Measurements from ENCODE around the gene LMOD2. TPM values are rescaled to one million over a fixed set of nuclear protein-coding genes. Genes with fewer than 3 reads are reported as not detected.
"Not testable (repeated sequence)": the region's sequence is repeated elsewhere in the genome, so short reads cannot be mapped to it uniquely, and the experiment has no call there.

Gene LMOD2
- total RNA-seq, 1 donor from 2014 or later = not detected

DNA sequence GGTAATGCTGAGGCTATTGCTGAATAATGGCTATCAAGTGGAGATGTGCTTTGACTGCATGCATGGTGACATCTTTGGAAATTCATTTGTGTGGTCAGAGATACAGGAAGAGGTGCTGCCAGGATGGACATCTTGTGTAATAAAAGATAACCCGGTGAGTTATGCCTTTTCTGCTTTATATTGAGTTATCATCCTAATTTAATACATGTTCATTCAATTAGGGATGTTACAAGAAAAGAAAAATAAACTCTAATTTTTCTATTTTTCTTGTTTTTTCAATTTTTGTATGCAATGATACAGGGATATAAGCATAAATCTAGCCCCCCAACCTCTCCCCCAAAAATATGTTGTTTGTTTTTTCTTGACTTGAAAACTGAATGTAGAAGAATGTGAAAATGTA is 26.4 kb upstream of the LMOD2 start:
- no peak for DNase-seq (ENCODE audit: low spot score)
- Mint-ChIP-seq H3K27ac (no peak overlapping the region), H3K36me3 (ENCODE audit: low read depth) (no peaks in the 10 kb centered on the region), H3K4me1 (ENCODE audit: low read depth) (peaks cover 3% of the 10 kb centered on the region), H3K4me3 (ENCODE audit: low read depth) (no peak overlapping the region), H3K27me3 (ENCODE audit: low read depth) (peaks cover 2% of the 10 kb centered on the region), H3K9me3 (no peaks in the 10 kb centered on the region)
- intact Hi-C loops (cut with micrococcal nuclease) = no loop called here

DNA sequence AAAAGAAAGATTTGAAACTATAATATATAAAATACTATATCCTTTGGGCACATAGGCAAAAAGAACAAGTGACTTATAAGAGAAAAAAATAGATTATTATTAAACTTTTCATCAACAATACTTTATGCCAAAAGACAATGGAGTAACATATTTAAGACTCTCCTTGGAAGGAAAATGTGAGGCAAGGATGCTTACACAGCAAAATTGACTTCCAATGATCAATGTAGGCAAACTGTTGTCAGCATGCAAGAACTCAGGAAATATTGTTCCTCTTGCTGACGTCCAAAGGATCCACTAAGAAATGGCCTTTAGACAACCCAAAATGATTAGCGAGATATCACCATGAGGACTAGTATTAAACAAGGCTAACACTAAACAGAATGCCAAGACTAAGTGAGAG is 22.9 kb upstream of the LMOD2 start:
- intact Hi-C loops (cut with micrococcal nuclease) = no loop called here
- Mint-ChIP-seq H3K27ac (no peak overlapping the region), H3K4me3 (ENCODE audit: low read depth) (no peak overlapping the region), H3K27me3 (ENCODE audit: low read depth) (peaks cover 10% of the 10 kb centered on the region), H3K9me3 (no peaks in the 10 kb centered on the region), H3K4me1 (ENCODE audit: low read depth) (no peaks in the 10 kb centered on the region), H3K36me3 (ENCODE audit: low read depth) (no peaks in the 10 kb centered on the region)
- DNase-seq (ENCODE audit: low spot score) = no peak

DNA sequence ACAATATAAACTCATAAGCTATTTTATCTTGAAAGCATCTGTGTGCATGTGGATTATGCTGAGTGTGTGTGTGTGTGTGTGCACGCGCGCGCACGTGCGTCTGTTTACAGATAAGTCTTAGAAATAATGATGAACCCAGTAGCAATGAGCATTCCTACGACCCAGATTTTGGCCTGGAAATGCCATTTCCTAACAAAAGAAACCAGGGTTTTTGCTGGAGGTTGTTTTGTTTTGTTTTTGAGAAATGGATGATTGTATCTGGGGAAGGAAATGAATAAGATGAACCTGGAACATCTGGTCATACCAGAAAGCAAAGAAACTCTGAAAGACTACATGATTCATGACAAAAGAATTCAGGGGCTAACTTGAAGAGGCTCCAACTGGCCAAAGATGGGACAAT is 22.1 kb upstream of the LMOD2 start:
- no peak overlapping the region for H3K27ac Mint-ChIP-seq
- H3K27me3 Mint-ChIP-seq (ENCODE audit: low read depth) = peaks cover 9% of the 10 kb centered on the region
- no peak overlapping the region for H3K4me3 Mint-ChIP-seq (ENCODE audit: low read depth)
- no peaks in the 10 kb centered on the region for H3K36me3 Mint-ChIP-seq (ENCODE audit: low read depth)
- no peaks in the 10 kb centered on the region for H3K9me3 Mint-ChIP-seq
- no peak for DNase-seq (ENCODE audit: low spot score)
- intact Hi-C loops (cut with micrococcal nuclease) = no loop called here
- H3K4me1 Mint-ChIP-seq (ENCODE audit: low read depth) = no peaks in the 10 kb centered on the region

DNA sequence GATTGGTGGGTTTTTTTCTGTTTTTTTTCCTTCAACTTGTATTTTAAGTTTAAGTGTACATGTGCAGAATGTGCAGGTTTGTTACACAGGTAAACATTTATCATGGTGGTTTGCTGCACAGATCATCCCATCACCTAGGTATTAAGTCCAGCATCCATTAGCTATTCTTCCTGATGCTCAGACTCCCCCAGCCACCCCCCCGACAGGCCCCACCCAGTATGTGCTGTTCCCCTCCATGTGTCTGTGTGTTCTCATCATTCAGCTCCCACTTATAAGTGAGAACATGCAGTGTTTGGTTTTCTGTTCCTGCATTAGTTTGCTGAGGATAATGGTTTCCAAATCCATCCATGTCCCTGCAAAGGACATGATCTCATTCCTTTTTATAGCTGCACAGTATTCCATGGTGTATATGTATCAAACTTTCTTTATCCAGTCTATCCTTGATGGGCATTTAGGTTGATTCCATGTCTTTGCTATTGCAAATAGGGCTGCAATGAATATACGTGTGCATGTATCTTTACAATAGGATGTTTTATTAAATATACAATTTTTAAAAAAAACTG is 21.6 kb upstream of the LMOD2 start:
- intact Hi-C loops (cut with micrococcal nuclease); H3K4me1 Mint-ChIP-seq (ENCODE audit: low read depth): not testable (repeated sequence)

DNA sequence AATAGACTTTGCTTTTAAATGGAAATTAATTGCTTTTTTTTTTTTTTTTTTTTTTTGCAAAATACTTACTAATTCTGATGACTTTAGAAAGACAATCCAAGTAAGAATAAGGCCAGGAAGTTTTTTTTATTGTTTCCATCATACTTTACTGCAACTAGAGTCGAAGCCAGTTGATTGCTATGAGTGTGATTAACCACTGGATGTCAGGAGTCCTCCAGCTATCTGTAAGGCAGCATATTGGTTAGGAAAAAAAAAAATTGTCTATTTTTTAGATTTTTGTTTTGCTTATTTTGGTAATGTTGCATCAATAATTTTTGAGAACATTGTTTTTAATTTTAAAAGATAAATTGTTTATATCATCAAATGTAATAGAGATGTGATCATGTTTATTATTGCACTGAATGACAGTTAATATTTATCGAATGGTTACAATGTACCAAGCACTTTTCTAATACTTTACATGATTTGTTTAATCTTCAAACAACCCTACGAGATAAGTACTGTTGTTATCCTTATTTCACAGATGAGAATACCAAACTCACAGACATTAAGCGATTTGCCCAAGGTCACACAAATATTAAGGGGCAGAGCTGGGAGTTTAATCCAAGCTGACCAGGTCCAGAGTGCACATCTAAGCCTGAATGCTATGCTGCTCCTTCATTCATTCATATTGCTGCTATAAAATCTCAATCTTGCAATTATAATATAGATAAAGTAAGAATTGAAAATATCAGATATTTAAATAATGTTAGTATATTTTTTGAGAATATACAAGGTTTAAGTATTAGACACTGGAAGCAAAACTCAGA is 19.9 kb upstream of the LMOD2 start:
- DNase-seq (ENCODE audit: low spot score) = no peak
- no peaks in the 10 kb centered on the region for H3K36me3 Mint-ChIP-seq (ENCODE audit: low read depth)
- peaks cover 10% of the 10 kb centered on the region for H3K27me3 Mint-ChIP-seq (ENCODE audit: low read depth)
- H3K4me1 Mint-ChIP-seq (ENCODE audit: low read depth) = no peaks in the 10 kb centered on the region
- H3K4me3 Mint-ChIP-seq (ENCODE audit: low read depth) = no peak overlapping the region
- no peaks in the 10 kb centered on the region for H3K9me3 Mint-ChIP-seq
- no peak overlapping the region for H3K27ac Mint-ChIP-seq
- intact Hi-C loops (cut with micrococcal nuclease) = loop anchor here (5.0 kb wide), 1 partner anchor 232 kb away; no protein-coding TSS in a partner anchor

More for the DNA sequence above, 21.6 kb upstream of the LMOD2 start:
- not testable (repeated sequence) for H3K9me3 Mint-ChIP-seq; H3K4me3 Mint-ChIP-seq (ENCODE audit: low read depth); H3K36me3 Mint-ChIP-seq (ENCODE audit: low read depth); H3K27ac Mint-ChIP-seq; DNase-seq (ENCODE audit: low spot score)
- peaks cover 10% of the 10 kb centered on the region for H3K27me3 Mint-ChIP-seq (ENCODE audit: low read depth)

DNA sequence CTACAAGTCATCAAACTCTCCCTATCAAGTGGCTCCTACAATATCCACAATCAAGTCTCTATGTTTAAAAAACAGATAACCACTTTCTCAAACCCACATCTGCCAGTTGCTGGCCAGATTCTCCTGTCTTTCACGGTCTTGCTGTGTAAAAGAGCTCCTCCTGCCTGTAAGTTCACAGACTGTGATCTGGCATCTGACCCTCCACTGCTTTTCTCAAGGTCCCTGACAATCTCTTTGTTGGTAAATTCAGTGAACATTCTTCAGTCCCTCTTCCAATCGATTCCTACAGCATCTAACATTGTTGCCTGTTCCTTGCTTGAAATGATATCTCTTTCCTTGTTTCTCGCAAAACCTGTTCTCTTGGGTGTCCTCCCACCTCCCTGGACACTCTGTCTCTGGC is 18.5 kb upstream of the LMOD2 start:
- Mint-ChIP-seq H3K9me3 (no peaks in the 10 kb centered on the region), H3K27me3 (ENCODE audit: low read depth) (peaks cover 13% of the 10 kb centered on the region), H3K4me3 (ENCODE audit: low read depth) (no peak overlapping the region), H3K27ac (no peak overlapping the region), H3K4me1 (ENCODE audit: low read depth) (no peaks in the 10 kb centered on the region), H3K36me3 (ENCODE audit: low read depth) (no peaks in the 10 kb centered on the region)
- DNase-seq (ENCODE audit: low spot score) = no peak
- intact Hi-C loops (cut with micrococcal nuclease) = loop anchor here (5.0 kb wide), 1 partner anchor 230 kb away; no protein-coding TSS in a partner anchor

DNA sequence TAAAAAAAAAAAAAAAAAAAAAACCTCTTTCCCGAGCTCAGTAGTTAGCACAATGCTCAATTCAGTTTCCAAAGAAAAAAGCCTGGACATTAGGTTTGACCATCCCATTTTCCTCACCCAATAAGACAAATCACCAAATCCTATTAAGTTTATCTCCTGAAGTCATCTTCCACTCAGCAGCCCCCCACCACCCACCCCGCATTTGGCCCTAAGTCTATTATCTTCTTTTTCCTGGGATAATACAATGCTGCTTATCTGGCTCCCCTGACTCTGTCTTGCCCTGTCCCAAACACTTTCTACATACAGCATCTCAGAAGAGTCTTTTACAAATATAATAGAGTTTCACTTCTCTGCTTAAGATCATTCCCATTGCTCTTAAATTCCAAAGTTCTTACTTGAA is 17.8 kb upstream of the LMOD2 start:
- Mint-ChIP-seq H3K4me1 (ENCODE audit: low read depth) (no peaks in the 10 kb centered on the region), H3K36me3 (ENCODE audit: low read depth) (no peaks in the 10 kb centered on the region), H3K9me3 (no peaks in the 10 kb centered on the region), H3K4me3 (ENCODE audit: low read depth) (no peak overlapping the region), H3K27ac (no peak overlapping the region), H3K27me3 (ENCODE audit: low read depth) (peaks cover 13% of the 10 kb centered on the region)
- intact Hi-C loops (cut with micrococcal nuclease) = loop anchor here (5.0 kb wide), 1 partner anchor 229 kb away; no protein-coding TSS in a partner anchor
- no peak for DNase-seq (ENCODE audit: low spot score)

DNA sequence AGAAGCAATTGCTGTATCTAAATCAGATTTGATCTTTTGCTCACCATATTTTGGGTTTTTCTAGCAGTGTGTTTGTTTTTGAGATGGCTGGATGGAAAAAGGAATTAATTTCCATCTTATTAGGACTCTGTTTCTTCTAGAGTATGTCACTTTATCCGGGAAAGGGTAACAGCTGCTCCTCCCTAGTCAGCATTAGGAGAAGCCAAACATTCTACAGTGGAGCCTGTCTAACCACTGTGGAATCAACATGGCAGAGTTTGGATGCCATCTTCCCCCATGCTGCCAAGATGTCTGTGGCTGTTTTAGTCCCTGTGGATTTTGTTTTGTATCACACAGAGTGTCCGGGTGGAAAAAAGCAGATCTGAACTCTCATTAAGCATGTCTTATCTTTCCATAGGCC is 16.0 kb upstream of the LMOD2 start:
- Mint-ChIP-seq H3K4me3 (ENCODE audit: low read depth) (no peak overlapping the region), H3K27ac (no peak overlapping the region), H3K9me3 (no peaks in the 10 kb centered on the region), H3K4me1 (ENCODE audit: low read depth) (no peaks in the 10 kb centered on the region), H3K27me3 (ENCODE audit: low read depth) (peaks cover 29% of the 10 kb centered on the region), H3K36me3 (ENCODE audit: low read depth) (no peaks in the 10 kb centered on the region)
- intact Hi-C loops (cut with micrococcal nuclease) = loop anchor here (5.0 kb wide), 1 partner anchor 228 kb away; no protein-coding TSS in a partner anchor
- no peak for DNase-seq (ENCODE audit: low spot score)

DNA sequence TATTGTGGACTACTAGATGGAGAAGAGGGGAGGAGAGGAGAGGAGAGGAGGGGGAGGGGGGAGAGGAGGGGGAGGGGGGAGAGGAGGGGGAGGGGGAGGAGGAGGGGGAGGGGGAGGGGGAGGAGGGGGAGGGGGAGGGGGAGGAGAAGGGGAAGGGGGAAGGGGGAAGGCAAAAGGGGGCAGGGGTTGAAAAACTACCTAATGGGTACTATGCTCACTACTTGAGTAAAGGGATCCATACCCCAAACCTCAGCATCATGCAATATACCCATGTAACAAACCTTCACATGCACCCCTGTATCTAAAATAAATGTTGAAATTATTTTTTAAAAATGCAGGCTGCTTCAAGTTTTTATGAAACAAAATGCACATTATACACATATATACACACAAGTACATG is 15.1 kb upstream of the LMOD2 start:
- Mint-ChIP-seq H3K4me3 (ENCODE audit: low read depth) (no peak overlapping the region), H3K4me1 (ENCODE audit: low read depth) (no peaks in the 10 kb centered on the region), H3K27ac (no peak overlapping the region), H3K9me3 (no peaks in the 10 kb centered on the region), H3K36me3 (ENCODE audit: low read depth) (no peaks in the 10 kb centered on the region), H3K27me3 (ENCODE audit: low read depth) (peaks cover 32% of the 10 kb centered on the region)
- intact Hi-C loops (cut with micrococcal nuclease) = no loop called here
- no peak for DNase-seq (ENCODE audit: low spot score)

DNA sequence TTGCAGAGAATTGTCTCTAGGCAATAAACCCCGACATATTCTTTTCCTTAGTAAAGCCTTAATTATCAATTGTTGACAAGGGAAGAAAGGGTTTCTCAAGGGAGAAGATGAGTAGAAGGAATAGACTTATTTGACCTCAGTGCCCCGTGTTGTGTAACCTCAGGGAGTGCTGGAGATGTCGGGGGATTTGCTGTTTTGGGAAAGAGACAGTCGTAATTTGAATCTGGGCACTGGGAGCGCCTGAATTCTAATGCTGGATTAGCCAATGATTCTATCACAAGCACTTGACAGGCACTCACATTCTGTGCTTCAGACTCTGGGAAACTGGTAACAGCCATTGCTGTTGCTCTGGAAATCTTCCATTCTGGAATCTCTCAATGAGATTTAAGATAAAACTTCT is 13.8 kb upstream of the LMOD2 start:
- Mint-ChIP-seq H3K36me3 (ENCODE audit: low read depth) (no peaks in the 10 kb centered on the region), H3K4me3 (ENCODE audit: low read depth) (no peak overlapping the region), H3K27ac (no peak overlapping the region), H3K9me3 (no peaks in the 10 kb centered on the region), H3K27me3 (ENCODE audit: low read depth) (peaks cover 32% of the 10 kb centered on the region), H3K4me1 (ENCODE audit: low read depth) (no peaks in the 10 kb centered on the region)
- intact Hi-C loops (cut with micrococcal nuclease) = no loop called here
- DNase-seq (ENCODE audit: low spot score) = no peak

DNA sequence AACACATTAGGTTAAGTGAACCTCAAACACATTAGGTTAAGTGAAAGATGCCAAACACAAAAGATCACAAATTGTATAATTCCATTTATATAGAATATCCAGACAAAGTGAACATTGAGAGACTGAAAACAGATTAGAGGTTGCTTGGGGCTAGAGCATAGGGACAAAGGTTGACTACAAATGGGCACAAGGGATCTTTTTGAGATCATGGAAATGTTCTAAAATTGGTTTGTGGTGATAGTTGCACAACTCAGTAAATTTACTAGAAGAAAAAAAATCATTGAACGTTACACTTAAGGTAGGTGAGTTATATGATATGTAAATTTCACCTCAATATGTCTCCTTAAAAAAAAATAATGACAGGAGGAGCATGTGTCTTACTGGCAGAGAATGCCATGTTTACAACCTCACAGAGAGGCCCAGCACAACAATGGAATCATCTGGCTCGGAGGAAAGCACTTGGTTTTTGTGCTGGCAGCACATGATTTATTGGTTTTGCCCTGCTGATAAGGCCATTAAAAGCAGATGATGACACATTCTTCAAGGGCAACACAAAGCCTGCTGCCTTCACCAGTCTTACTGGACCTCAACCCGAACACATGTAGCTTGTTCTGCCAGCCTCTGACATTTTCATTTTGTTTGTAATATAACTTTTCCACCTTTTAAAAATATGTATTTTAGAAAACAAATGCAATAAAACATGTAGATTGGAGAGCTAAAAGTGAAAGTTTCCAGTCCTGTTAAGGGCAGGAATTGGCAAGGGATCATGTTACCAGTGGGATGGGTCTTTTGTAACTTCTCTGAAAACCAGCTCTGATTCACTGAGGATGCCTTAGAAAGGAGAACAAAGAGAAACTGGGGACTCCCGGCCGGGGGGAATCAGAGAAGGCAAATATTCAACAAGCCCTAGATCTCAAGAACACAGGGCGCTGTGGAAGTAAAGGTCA is 11.9 kb upstream of the LMOD2 start:
- Mint-ChIP-seq H3K4me1 (ENCODE audit: low read depth) (no peaks in the 10 kb centered on the region), H3K27me3 (ENCODE audit: low read depth) (peaks cover 29% of the 10 kb centered on the region), H3K27ac (no peak overlapping the region), H3K4me3 (ENCODE audit: low read depth) (no peak overlapping the region), H3K36me3 (ENCODE audit: low read depth) (no peaks in the 10 kb centered on the region), H3K9me3 (no peaks in the 10 kb centered on the region)
- intact Hi-C loops (cut with micrococcal nuclease) = no loop called here
- DNase-seq (ENCODE audit: low spot score) = no peak

DNA sequence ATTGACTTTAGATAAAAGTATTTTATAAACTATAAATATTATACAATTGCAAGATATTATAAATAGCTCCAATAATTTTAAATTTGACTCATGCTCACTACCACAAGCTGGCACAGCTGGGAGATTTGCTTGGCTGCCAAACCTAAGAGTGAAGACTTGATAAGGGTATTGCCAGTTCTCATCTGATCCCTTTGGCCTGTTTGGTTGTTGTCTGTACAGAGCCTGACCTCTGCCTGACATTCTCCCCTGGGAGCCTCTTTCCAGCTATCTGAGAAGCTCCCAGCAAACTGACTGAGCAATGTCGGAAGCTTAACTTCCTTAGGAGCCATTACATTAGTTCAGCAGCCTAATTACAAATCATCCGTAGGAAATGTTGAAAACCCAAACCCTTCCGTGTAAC is 10.2 kb upstream of the LMOD2 start:
- Mint-ChIP-seq H3K27me3 (ENCODE audit: low read depth) (peaks cover 30% of the 10 kb centered on the region), H3K27ac (no peak overlapping the region), H3K4me3 (ENCODE audit: low read depth) (no peak overlapping the region), H3K9me3 (no peaks in the 10 kb centered on the region), H3K36me3 (ENCODE audit: low read depth) (no peaks in the 10 kb centered on the region), H3K4me1 (ENCODE audit: low read depth) (no peaks in the 10 kb centered on the region)
- intact Hi-C loops (cut with micrococcal nuclease) = no loop called here
- no peak for DNase-seq (ENCODE audit: low spot score)

Data from activated T-helper 2 cell treated with anti-CD3 and anti-CD28 coated beads, Interferon-gamma antibody, Interleukin-2, Interleukin-4, amounts not matched to agents 10 μg/mL and 5 μg/mL and 100 μg/mL, durations not matched to agents 14 hours and 24 hours and 36 hours (primary cell).